Keratinocyte (primary cell): ENCODE results near the gene CFAP73.

Source experiments
- CTCF ChIP-seq, 3 experiments: IDR thresholded peaks in 1 of 3; conservative IDR thresholded peaks in 1 of 3; optimal IDR thresholded peaks in 1 of 3; 2 replicates in 2 of 3; 3 replicates in 1 of 3; pipeline versions ENCODE3 to v1.5.1; 2011; ENCODE audit warnings: low read length in 3 of 3, mild to moderate bottlenecking in 3 of 3, moderate library complexity in 2 of 3, control low read depth in 1 of 3, inconsistent platforms in 1 of 3; ENCODE audit not compliant: insufficient read depth in 2 of 3; ENCODE audit errors: extremely low read depth in 1 of 3
- EZH2 ChIP-seq: IDR thresholded peaks from one replicate; pipeline ENCODE4 v1.6.1; 2012; ENCODE audit warnings: inconsistent platforms, mild to moderate bottlenecking, low read length, moderate library complexity

- no peak for TF ChIP-seq CTCF (optimal IDR thresholded peaks at IDR 0.05 in 1 of 3, IDR thresholded peaks at IDR 0.05 in 1 of 3, conservative IDR thresholded peaks at IDR 0.05 in 1 of 3; ENCODE audit: extremely low read depth in 1 of 3, insufficient read depth in 2 of 3, low read length in 3 of 3)
- TF ChIP-seq EZH2 = no peak
These were observed 21.7 kb upstream of the CFAP73 start for GRCh38 chr12:113127791-113128199.
